NB4 (cell line): ENCODE data around the gene MICA.

ENCODE experiments used
- CTCF ChIP-seq: IDR thresholded peaks from one replicate; pipeline ENCODE4 v1.5.1; 2012; ENCODE audit warnings: low read depth, low read length
- POLR2A ChIP-seq: IDR thresholded peaks from 2 replicates; pipeline ENCODE4 v1.6.1; 2011; ENCODE audit warnings: mild to moderate bottlenecking; ENCODE audit not compliant: insufficient read length; ENCODE audit errors: extremely low read depth

DNA sequence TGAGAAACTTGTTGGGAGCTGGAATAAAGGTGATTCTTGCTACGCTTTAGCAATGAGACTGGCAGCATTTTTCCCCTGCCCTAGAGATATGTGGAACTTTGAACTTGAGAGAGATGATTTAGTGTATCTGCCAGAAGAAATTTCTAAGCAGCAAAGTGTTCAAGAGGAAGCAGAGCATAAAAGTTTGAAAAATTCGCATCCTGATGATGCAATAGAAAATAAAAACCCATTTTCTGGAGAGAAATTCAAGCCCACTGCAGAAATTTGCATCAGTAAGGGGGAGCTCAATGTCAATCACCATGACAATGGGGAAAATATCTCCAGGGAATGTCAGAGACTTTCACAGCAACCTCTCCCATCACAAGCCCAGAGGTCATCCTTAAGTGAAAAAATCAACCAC lies 35.3 kb downstream of the MICA start:
- TF ChIP-seq CTCF (no peak), POLR2A (no peak)
